ENCODE data around the gene TUBGCP6.
"Not testable (repeated sequence)": the region's sequence is repeated elsewhere in the genome, so short reads cannot be mapped to it uniquely, and the experiment has no call there.

Gene TUBGCP6

GRCh38 chr22:50168490-50169180, 76.2 kb downstream of the TUBGCP6 start:
- not testable (repeated sequence) for DNase-seq (ENCODE audit: low read depth)

GRCh38 chr22:50167689-50168489, 76.9 kb downstream of the TUBGCP6 start:
- no peak for DNase-seq (ENCODE audit: low read depth)
